GM13976 (cell line): ENCODE data around the gene ZFTA.

Experiments used
- DNase-seq: peaks from one replicate; pipeline ENCODE4 v3.0.0; 2012; ENCODE audit warnings: low spot score
- in situ Hi-C: fragments of 300-500 bp; cut with MboI; formaldehyde crosslinking; loops from one replicate; pipeline ENCODE4 v1.12.0; 2022; ENCODE audit warnings: low sequenced_read_pairs, mixed read lengths, inconsistent platforms; ENCODE audit not compliant: unreplicated experiment
- TF ChIP-seq, protein P1 (sequence below): IDR thresholded peaks from 2 replicates; pipeline ENCODE4 v1.5.1; 2012; ENCODE audit warnings: borderline replicate concordance, mild to moderate bottlenecking; ENCODE audit not compliant: insufficient read depth; ENCODE audit errors: extremely low read depth, missing control alignments, control extremely low read depth

ZFTA gene

DNA sequence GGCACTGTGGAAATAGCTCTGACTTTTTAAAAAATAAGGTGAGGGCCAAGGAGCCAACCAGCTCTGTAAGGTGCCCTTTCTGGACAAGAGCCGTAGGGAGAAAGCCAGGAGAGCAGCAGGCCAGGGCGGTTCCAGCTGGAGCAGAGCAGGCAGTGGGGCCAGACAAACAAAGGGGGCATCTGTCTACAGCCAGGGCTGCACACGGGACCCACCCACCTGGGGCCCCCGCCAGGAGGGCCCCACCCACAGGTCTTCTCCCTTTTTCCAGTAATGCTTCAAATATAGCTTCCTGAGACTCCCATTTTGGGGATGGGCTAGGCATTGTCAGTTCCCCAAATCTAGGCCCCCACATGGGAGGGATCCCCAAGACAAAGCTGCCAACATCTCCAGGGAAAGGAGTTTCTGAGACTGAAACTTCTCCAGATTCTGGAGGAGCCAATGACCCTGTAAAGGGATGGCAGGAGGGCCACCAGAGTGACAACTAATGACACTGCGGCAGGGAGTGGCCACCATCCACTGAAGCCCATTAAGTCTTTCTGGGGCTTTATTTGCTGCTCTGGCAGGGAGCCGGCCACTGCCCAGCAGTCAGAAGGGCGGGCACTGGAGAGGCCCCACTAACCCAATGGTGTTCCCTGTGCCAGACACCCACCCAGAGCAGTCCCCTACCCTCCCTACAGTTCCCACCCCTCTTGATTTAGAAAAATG is 1.9 kb downstream of the ZFTA start:
- DNase-seq, result no peak
- in situ Hi-C loops, result no loop called here
- TF ChIP-seq, protein P1, sequence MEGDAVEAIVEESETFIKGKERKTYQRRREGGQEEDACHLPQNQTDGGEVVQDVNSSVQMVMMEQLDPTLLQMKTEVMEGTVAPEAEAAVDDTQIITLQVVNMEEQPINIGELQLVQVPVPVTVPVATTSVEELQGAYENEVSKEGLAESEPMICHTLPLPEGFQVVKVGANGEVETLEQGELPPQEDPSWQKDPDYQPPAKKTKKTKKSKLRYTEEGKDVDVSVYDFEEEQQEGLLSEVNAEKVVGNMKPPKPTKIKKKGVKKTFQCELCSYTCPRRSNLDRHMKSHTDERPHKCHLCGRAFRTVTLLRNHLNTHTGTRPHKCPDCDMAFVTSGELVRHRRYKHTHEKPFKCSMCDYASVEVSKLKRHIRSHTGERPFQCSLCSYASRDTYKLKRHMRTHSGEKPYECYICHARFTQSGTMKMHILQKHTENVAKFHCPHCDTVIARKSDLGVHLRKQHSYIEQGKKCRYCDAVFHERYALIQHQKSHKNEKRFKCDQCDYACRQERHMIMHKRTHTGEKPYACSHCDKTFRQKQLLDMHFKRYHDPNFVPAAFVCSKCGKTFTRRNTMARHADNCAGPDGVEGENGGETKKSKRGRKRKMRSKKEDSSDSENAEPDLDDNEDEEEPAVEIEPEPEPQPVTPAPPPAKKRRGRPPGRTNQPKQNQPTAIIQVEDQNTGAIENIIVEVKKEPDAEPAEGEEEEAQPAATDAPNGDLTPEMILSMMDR, result no peak

DNA sequence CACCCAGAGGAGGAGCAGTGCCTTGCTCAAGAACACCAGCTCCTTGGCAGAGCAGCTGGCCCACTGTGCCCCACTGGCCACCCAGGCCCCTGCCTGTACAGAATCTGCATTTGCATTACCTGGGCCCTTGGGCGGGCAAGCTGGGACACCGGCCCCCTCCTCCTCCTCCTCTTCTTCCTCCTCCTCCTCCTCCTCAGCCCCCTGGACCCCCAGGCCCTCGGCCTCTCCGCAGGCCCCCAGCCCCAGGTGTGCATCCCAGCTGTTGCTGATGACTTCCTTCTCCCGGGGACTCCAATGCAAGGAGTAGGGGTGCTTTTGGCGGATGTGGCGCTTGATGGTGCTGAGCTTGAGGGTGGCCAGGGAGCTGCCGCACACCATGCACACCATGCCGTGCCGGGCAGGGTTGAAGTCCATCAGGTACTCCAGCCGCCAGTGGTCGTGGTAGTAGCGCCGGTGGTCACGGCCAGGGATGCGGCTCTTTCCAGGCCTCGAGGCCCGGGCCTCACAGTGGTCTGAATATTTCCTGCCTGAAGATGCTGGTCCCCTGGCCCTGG is 2.8 kb downstream of the ZFTA start:
- in situ Hi-C loops, result no loop called here
- DNase-seq, result no peak
- TF ChIP-seq, protein P1, result no peak

DNA sequence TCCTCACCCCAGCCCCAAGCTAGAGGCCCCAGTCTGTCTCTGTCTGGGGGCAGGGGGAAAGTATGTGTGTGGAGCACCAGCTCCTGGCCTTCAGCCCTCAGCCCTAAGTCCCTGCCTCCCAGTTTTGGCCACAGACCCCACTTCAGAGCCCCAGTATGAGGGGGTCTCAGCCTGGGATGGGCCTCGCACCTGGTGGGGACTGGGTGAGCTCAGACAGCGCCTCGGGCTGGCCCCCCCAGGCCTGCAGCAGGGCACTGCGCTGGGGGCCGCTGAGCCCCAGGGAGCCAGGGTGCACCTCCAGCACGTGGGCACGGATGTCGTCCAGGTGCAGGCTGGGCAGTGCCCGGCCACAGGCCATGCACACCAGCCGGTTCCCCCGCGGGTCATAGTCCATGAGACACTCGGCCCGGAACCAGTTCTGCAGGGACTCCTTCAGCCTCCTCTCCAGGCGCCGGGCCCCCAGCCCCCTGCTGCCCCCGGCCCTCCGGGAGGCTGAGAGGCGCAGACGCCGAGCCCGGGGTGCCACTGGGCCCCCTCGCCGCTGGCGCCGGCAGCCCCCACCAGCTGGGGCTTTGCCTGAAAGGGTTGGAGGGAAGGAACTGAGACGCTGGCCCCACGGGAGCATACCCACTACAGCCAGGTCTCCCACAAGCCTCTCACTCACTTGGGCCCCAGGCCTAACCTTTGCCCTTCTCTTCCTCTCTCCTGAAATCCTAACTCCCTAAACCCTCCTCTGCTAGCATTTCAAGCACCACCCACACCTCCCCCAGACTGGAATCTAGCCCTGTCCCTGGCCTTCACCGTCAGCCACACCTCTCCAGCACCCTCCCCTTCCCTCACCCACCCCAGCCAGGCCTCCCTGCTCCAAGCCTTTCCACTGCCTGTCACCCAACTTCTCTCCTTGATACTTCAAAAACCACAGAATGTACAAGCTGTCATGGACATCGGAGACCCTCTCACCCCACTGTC is 3.6 kb downstream of the ZFTA start:
- TF ChIP-seq, protein P1, result no peak
- in situ Hi-C loops, result no loop called here
- DNase-seq, result peak; percentile 34

DNA sequence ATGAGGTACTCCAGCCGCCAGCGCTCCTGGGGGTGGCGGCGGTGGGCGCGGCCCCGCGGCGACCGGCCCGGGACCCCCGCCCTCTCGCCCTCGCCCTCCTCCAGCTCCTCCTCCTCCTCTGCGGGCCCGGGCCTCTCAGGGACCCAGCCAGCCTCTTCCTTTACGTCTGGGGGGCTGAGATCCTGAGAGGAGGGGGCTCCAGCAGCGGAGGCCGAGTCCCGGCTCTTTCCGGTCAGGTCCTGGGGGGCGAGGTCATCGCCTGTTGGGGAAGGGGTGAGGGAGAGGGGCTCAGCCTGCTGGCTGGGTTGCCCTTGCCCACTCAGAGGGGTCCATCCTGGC is 4.3 kb downstream of the ZFTA start:
- TF ChIP-seq, protein P1, result no peak
- in situ Hi-C loops, result no loop called here
- DNase-seq, result no peak

DNA sequence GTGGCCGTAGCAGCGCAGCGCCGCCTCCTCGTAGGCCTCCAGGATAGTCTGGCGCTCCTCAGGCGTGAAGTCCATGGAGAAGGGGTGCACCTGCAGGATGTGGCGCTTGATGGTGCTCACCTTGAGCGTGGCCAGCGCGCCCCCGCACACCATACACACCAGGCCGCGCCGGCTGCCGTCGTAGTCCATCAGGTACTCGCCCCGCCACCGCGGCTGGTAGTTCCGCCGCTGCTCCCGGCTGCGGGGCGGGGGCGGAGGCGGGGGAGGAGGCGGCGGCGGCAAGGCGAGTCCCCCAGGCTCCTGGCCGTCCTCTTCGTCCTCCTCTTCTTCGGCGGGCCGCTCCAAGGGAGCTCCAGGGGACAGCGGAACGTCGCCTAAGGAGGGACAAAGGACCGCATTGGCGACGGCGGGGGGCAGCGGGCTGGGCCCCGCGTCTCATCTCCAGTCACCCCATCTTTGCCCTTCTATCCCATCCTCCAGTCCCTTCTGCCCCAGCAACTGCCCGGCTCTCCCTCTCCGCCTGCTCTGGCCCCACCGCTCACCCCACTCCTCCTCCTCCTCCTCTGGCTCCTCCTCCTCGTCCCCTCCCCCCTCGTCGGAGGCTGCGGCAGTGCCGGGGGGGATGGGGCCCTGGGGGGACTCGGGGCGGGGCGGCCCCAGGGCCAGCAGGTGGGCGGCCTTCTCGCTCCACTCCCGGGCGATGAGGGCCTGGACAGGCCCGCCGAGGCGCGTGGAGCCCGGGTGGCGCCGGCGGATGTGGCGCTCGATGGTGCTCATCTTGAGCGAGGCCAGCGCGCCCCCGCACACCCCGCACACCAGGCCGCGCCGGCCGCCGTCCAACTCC is 4.9 kb downstream of the ZFTA start:
- DNase-seq, result no peak
- in situ Hi-C loops, result no loop called here
- TF ChIP-seq, protein P1, result no peak
